Omental fat pad (tissue), 4 donors: ENCODE data around the gene ADGRE3. TPM values are rescaled to one million over a fixed set of nuclear protein-coding genes. Genes with fewer than 3 reads are reported as not detected.

ENCODE experiments used
- ATAC-seq: fragments of 150-250 bp; one replicate; pipeline ENCODE4 v1.9.1; 2016; ENCODE audit warnings: mild to moderate bottlenecking, moderate library complexity; ENCODE audit not compliant: low FRiP score
- DNase-seq: peaks from one replicate; pipeline ENCODE4 v3.0.0-alpha.2; 2019; ENCODE audit warnings: low spot score
- total RNA-seq, 4 donors: library from RNA; depleted of rRNA; stranded (reverse); fragments of >200 nt; gene quantifications; one replicate each; pipeline ENCODE4 v1.1.0, GENCODE V29; 2016
- TF ChIP-seq, protein P1 (sequence below), 3 donors: fragments of 450-650 bp; IDR thresholded peaks; one replicate each; pipeline ENCODE4 v1.5.1; 2016 to 2017; ENCODE audit warnings: antibody characterized with exemption in 3 of 3, mild to moderate bottlenecking in 3 of 3, moderate library complexity in 2 of 3

Gene ADGRE3, protein sequence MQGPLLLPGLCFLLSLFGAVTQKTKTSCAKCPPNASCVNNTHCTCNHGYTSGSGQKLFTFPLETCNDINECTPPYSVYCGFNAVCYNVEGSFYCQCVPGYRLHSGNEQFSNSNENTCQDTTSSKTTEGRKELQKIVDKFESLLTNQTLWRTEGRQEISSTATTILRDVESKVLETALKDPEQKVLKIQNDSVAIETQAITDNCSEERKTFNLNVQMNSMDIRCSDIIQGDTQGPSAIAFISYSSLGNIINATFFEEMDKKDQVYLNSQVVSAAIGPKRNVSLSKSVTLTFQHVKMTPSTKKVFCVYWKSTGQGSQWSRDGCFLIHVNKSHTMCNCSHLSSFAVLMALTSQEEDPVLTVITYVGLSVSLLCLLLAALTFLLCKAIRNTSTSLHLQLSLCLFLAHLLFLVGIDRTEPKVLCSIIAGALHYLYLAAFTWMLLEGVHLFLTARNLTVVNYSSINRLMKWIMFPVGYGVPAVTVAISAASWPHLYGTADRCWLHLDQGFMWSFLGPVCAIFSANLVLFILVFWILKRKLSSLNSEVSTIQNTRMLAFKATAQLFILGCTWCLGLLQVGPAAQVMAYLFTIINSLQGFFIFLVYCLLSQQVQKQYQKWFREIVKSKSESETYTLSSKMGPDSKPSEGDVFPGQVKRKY
- total RNA-seq: 1 to 10 TPM in 1 of 4 donors, under 1 TPM in 1, not detected in 2; 0.24 to 7.1 TPM

DNA sequence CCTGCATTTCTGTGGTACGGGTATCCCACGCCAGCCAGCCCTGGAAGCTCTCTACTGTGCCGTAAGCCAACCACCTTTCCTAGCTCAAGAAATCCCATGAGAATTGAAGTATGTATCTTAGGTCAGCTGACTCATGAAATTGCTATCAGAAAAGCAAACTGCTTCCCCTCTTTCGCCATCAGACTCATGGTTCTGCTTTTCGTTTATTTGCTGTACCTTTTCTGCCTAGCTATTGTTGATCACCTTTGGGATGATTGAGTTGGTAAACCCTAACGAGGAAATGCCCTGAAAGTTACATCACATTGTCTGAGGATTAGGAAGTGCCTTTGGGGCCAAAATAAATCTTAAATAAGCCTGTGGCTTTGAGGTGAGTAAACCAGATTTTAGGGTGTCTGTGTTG lies at the start of gene ADGRE3:
ADGRE3 (minus strand) TSS at position 81 of the 400 bp plus-strand sequence; CDS start at position 7, 74 bp downstream.
- DNase-seq (no peak), ATAC-seq (no peak)
- TF ChIP-seq, protein P1, sequence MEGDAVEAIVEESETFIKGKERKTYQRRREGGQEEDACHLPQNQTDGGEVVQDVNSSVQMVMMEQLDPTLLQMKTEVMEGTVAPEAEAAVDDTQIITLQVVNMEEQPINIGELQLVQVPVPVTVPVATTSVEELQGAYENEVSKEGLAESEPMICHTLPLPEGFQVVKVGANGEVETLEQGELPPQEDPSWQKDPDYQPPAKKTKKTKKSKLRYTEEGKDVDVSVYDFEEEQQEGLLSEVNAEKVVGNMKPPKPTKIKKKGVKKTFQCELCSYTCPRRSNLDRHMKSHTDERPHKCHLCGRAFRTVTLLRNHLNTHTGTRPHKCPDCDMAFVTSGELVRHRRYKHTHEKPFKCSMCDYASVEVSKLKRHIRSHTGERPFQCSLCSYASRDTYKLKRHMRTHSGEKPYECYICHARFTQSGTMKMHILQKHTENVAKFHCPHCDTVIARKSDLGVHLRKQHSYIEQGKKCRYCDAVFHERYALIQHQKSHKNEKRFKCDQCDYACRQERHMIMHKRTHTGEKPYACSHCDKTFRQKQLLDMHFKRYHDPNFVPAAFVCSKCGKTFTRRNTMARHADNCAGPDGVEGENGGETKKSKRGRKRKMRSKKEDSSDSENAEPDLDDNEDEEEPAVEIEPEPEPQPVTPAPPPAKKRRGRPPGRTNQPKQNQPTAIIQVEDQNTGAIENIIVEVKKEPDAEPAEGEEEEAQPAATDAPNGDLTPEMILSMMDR (IDR thresholded peaks at IDR 0.05): no peak

DNA sequence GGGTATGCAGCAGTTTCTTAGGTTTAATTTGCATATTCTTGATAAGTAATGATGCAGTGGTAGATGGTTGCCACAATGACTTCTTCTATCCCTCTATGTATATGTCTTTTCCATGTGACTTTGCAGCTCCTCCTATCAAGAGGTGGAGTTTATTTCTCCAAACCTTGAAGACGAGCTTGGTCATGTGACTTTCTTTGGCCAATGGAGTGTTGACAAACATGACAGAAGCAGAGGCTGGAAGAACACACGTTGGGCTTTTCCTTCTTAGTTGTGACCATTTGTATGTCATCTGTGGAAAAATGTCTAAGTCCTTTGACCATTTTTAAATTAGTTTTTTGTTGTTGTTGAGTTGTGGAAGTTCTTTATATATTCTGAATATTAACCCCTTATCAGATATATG lies 47.5 kb upstream of the ADGRE3 start:
- no peak for ATAC-seq
- TF ChIP-seq, protein P1 (IDR thresholded peaks at IDR 0.05): no peak

DNA sequence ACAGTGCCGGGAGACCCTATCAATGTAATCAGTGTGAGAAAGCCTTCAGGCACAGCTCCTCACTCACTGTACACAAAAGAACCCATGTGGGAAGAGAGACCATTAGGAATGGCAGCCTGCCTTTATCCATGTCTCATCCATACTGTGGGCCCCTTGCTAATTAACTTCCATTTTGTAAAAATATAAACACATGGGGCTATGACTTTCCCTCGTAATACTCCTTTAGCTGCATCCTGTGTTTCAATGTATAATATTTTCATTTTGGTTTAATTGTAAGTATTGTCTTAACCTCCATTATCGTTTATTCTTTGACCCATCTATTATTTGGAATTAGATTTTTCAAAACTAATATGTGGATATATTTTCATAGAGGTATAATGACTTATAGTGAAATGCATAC lies 44.5 kb upstream of the ADGRE3 start:
- TF ChIP-seq, protein P1 (IDR thresholded peaks at IDR 0.05): no peak
- DNase-seq (no peak), ATAC-seq (no peak)

More for the DNA sequence above, 47.5 kb upstream of the ADGRE3 start:
- no peak for DNase-seq

DNA sequence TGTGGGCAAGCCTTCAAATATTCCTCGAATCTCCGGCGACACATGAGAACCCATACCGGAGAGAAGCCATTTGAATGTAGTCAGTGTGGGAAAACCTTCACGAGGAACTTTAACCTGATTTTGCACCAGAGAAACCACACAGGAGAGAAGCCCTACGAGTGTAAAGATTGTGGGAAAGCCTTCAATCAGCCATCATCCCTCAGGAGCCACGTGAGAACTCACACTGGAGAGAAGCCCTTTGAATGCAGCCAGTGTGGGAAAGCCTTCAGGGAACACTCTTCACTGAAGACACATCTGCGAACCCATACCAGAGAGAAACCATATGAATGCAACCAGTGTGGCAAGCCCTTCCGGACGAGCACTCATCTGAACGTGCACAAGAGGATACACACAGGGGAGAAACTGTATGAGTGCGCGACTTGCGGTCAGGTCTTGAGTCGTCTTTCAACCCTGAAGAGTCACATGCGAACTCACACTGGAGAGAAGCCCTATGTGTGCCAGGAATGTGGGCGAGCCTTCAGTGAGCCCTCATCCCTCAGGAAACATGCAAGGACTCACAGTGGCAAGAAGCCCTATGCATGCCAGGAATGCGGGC lies 44.0 kb upstream of the ADGRE3 start:
- TF ChIP-seq, protein P1 (IDR thresholded peaks at IDR 0.05): no peak
- ATAC-seq (no peak), DNase-seq (no peak)

DNA sequence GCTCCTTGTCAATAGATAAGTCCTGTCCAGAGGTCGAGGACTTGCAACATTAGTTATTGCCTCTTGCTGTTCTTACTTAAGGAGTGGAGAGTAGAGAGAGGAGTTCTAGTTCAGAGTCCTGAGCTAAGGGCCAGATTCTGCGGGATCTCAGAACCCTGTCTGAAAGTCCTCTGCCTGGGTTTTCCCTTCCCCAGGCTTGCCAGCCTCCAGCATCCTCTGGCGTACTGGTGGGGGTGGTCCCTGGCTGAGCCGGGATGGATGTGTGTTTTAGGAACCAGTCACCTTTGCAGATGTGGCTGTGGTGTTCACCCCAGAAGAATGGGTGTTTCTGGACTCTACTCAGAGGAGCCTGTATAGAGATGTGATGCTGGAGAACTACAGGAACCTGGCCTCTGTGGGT lies 41.2 kb upstream of the ADGRE3 start:
- TF ChIP-seq, protein P1 (IDR thresholded peaks at IDR 0.05): no peak
- DNase-seq: no peak
- no peak for ATAC-seq

DNA sequence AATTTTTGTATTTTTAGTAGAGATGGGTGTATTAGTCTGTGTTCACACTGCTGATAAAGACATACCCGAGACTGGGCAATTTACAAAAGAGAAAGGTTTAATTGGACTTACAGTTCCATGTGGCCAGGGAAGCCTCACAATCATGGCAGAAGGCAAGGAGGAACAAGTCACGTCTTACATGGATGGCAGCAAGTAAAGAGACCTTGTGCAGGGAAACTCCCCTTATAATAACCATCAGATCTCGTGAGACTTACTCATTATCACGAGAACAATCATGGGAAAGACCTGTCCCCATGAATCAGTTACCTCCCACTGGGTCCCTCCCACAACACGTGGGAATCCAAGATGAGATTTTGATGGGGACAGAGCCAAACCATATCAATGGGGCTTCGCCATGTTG lies 29.8 kb upstream of the ADGRE3 start:
- ATAC-seq (no peak), DNase-seq (no peak)
- TF ChIP-seq, protein P1 (IDR thresholded peaks at IDR 0.05): no peak
